LoVo (cell line): ENCODE measurements around the gene ANKS6.
A peak's percentile ranks its signal among the peaks of the same experiment; 100 is the strongest.

Experiments
- DNase-seq: peaks from one replicate; pipeline ENCODE4 v3.0.0-alpha.2; 2016; ENCODE audit warnings: low spot score

The ANKS6 gene

GRCh38 chr9:98815391-98815951, 19.1 kb upstream of the ANKS6 start:
- DNase-seq = no peak

- no peak for DNase-seq
These were observed 14.8 kb upstream of the ANKS6 start for GRCh38 chr9:98811051-98811650.

DNA sequence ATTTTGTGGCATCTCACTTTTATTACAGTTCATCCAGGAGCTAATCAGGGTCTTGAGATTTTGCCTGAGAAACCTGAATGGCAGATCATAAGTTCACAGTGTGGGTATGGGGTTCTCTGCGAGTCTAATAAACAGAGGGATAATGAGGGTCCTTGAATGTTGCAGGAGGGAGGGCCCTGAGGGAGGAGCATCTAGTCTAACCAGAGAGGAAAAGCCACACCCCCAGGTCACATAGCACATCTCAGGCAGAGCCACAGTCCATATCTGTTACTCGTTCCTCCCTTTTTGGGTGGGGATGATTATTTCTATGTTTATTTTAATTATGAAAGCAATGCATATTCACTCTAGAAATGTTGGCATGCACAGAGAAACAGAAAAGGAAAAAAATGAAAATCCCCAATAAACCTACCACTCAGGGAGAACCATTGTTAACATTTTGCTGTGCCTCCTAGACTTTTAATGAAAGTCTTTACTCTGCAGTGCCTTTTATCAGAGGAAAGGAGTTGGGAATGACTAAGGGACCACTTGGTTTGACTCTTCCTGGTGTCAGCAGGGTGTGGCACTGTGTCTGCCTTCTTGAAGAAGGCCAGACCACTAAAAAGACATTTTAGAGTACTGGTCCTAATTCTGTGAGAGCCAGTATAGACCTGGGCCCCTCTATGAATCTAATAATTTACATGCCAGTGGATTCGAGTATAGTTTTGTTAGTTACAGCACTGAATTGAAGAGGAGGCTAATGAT, 13.9 kb upstream of the ANKS6 start:
- no peak for DNase-seq

DNA sequence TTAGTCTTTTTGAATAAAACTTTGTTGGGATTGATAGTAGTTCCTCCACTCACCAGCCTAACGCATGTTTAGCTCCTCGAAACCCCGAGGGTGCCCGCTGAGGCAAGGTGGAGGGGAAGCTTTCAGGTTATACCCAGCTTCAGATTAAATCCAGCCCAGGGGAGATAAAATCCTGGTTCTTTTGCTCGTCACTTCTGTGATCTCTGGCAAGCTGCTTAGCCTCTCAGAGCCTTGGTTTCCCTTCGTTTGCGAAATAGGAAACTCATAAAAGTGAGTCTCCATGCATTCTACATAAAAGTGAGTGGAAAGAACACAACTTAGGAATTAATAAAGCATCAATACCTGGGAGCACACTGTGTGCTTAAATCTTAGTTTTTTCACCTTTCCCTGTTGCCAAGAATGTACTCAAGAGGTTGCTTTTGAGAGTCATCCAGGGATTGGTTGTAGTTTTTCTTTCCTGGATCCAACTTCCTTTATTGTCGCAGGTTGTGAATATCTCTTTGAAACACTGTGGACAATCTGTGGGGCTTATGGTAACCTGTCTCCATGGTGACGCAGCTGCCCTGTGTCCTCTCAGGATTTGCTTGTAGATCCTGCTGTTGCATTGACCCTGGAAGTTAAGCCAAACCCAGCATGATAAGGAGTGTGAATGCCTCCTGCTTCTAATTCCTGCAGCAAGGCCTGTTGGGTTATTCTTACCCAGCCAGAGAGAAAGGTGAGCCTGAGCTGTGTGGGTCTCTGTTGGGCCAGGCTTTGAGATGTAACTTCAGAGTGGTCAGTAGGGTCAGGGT, 13.2 kb upstream of the ANKS6 start:
- no peak for DNase-seq

DNA sequence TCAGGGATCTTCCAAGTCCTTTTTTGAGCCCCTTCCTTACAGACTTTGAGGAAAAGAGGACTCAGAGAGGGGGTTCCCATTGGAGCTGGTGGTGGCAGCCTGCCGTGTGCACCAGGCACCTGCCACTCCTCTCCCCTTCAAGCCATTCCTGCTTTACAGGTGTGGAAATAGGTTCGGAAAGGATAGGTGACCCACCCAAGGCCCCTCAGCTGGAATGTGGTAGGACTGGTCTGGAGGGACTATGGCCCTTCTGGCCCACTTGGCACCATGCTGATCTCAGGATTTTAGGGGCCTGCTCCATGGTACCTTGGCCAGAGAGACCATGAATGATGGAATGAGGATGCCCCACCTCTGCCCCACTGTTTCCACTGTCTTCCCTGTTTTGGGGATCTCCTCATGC, 12.5 kb upstream of the ANKS6 start:
- peak; percentile 12 for DNase-seq

DNA sequence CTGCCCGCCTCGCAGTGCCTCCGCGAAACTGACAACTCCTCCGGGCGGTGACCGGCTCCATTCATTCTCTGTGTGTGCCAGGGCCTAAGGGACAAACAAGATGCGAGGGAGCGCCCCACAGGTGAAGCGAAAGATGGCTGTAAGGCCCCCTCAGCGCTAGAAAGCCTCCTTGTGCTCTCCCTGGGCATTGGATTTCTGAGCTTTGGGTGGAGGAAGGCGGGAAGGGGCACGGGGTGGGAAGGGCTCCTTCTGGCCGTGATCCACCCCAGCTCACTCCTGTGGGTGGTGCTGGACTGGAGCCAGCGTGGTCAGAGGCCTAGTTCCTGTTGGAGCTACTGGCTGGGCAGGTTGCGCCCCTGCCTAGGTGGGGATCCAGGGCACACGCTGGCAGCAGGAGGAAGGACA, 12.1 kb upstream of the ANKS6 start:
- DNase-seq = peak; percentile 77

DNA sequence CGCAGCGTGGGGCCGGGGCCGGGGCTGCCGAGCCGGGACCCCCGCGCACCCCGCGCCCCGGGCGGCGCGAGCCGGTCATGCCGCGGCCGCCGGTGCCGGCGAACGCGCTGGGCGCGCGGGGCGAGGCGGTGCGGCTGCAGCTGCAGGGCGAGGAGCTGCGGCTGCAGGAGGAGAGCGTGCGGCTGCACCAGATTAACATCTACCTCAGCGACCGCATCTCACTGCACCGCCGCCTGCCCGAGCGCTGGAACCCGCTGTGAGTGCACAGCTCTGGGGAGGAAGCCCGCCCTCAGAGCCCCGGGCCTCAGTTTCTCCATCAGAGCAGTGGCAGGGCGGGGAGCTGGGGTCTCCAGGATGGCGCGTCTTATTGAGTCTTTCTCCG, 11.4 kb upstream of the ANKS6 start:
- no peak for DNase-seq

GRCh38 chr9:98807070-98807813, 10.9 kb upstream of the ANKS6 start, which contains the start of gene GALNT12:
Gene GALNT12, plus strand, starts transcription at chr9:98807670. Its CDS starts 29 bp downstream, at chr9:98807699.
- peak; percentile 62 for DNase-seq

DNA sequence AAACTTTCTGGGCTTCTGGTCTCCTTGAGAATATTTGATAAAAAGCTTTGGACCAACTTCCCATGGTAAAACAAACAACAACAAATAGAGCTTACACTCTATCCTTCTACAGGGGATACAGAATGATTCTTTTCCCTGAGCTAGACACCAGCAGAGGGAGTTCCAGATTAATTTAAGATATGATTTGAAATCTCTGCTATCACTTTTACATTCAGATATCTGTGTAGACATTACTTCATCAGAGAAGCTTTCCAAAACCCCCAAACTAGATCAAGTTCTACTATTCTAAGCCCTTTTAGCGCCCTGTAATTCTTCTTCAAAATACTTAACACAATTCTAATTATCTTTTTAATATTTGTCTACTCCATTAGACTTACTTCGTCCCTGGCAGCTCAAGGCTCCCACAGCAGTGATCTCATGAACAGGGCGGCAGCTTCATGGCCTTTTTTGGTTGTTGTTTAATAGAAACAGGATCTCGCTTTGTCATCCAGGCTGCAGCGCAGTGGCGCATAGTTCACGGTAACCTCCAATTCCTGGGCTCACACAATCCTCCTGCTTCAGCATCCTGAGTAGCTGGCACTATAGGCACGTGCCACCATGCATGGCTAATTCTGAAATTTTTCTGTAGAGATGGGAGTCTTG, 10.2 kb upstream of the ANKS6 start:
- no peak for DNase-seq

DNA sequence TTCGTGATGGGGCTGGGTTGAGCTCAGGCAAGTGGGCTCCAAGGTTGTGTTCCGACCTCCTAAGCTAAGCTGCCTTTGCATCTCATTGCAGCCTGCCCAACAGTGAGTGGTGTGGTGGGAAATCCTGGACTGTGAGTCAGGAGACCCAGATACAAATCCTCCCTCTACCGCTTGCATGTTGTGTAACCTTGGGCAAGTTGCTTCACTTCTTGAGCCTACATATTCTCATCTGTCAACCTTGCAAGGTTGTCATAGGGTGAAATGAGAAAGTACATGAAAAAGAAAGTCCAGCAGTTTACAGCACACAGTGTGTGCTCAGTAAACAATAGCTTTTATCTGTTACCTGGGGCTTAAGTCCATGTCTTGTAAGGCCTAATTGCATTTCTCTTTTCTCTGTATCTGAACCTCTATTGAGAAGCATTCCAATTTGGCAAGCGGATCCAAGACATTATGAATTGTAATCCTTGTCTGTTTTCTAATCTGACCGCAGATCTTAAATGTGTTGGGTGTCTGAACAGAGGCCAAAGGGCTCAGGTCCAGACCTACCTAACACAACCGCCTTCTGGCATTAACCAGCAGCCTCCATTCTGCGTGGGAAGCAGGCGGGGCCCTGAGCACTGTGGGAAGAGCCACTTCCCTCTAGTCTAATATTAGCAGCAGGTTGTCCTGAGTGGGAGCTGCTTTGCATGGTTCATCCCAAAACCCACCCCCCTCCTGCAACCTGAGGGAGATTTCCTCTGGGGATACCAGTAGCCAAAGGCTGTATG, 9.3 kb upstream of the ANKS6 start:
- no peak for DNase-seq

GRCh38 chr9:98804083-98804482, 7.7 kb upstream of the ANKS6 start:
- no peak for DNase-seq

DNA sequence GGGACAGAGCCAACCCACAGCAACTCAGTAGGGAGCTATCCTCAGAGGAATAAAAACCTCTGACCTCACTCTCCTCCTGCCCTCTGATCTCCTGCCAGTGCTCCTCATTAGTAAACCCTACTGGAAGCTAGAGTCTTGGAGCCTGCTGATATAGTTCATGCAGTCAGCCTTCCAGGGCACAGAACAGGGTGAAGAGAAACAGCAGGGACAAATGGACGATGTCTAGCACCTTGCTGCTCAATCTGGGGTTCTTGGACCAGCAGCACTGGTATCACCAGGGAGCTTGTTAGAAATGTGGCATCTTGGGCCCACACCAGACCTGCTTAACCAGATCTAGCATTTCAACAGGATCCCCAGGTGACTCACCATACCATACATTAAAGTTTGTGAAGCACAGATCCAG, 5.6 kb upstream of the ANKS6 start:
- DNase-seq = no peak

- no peak for DNase-seq
These were observed 5.2 kb upstream of the ANKS6 start for GRCh38 chr9:98801561-98801960.

DNA sequence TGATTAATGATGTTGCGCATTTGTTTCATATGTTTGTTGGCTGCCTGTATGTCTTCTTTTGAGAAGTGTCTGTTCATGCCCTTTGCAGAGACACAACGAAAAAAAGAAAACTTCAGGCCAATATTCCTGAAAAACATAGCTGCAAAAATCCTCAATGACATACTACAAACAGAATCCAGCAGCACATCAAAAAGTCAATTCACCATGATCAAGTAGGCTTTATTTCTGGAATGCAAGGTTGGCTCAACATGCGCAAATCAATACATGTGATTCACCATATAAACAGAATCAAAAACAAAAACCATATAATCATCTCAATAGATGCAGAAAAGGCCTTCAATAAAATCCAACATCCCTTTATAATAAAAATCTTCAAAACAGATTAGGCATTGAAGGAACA, 1.9 kb upstream of the ANKS6 start:
- DNase-seq = no peak

- DNase-seq = no peak
These were observed 1.1 kb upstream of the ANKS6 start for GRCh38 chr9:98797491-98797890.

GRCh38 chr9:98795970-98796363, 388 bp downstream of the ANKS6 start:
- DNase-seq = no peak

DNA sequence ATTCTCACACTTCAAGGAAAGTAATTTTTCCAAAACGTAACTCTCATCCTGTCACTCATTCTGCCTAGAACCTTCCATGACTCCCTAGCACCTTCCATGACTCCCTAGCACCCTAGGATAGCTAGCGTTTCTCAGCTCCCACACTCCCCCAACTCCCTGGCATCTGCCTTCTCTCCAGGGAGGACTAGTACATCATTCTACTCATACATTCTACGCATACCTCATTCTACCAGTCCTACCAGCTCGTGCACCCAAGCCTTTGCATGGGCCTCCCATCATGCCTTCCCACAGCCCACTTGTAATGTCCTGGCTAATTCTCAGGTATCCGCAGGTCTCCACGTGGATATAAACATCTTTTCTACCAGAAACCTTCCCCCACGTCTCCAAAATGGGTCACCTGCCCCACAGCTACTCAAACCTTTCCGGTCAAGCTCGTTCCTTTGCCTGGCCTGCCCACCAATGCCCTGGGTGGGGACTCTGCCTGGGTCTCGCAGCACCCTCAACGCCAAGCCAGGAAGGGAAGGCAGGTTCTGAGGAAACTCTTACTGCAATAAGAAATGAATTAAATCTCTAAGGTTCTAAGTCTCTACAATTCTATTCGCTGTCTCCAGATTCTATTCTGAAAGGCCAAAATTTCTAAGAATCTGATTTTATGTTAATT, 930 bp downstream of the ANKS6 start:
- no peak for DNase-seq

- DNase-seq = no peak
These were observed 1.6 kb downstream of the ANKS6 start for GRCh38 chr9:98794802-98795201.

DNA sequence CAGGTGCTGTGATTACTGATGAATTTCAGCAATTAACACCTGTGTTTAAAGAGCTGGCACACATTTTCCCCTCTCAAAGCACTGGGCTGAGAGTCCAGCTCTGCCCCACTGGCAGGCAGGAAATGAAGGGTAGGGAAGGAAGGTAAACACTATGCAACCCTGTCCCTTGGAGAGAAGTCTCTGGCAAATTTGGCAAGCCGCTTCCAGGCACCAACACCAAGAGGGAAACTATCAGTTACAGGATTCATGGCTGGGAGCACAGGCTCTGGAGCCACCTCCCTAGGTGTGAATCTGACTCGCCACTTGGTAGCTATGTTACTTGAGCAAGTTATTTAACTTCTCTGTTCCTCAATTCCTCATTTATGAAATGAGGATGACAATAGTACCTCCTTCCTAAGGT, 3.3 kb downstream of the ANKS6 start:
- DNase-seq = no peak
